Choroid plexus epithelial cell (primary cell): ENCODE measurements around the gene KCNQ1.

Experiments
- DNase-seq: peaks from one replicate; pipeline ENCODE4 v3.0.0-alpha.2; 2010; ENCODE audit warnings: low read depth
- H3K4me3 ChIP-seq: 2 replicates; pipeline ENCODE4 v1.5.1; 2011; ENCODE audit warnings: low read depth, mild to moderate bottlenecking, control low read depth, low read length, moderate library complexity
- TF ChIP-seq, protein P1 (sequence below): conservative IDR thresholded peaks from 2 replicates; pipeline ENCODE4 v1.5.1; 2011; ENCODE audit warnings: low read depth, mild to moderate bottlenecking, control low read depth, inconsistent platforms, low read length, moderate library complexity

Gene KCNQ1

DNA sequence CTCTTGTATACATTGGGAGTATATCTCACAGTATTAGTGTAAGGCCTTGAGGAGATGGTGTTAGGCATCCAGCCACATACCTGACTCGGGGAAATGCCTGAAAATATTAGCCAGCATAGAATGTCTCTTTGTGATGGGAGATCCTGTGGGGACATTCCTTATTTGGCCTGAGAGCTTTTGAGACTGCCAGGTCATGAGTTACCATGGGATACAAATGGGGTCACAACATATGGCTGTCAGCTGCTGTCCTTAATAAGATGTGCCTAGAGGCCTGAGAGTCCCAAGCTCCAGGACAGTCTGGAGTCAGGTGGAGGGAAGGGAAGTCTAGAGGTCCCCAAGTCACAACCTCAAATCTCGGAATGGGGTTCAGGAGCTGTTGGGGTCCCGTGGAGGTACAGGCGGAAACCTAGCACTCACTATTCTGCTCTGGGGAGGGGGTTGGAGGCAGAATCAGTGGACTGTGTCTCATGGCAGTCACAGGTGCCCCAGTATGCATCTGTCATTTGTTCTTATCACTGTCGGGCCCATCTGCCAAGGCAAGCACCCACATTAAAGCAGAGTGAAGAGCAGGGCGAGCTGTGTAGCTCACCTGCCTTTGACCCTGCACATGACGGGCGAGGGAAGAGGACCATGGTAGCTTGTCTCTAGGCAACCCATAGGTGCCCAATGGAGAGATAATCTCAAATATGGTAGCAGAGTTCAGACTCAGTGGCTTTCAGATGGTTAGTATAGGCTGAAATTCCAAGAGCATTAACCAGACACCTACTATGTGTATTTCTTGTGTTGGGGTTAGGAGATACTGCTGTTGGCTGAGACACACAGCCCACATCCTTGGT, 225.0 kb downstream of the KCNQ1 start:
- DNase-seq: no peak
- TF ChIP-seq, protein P1, sequence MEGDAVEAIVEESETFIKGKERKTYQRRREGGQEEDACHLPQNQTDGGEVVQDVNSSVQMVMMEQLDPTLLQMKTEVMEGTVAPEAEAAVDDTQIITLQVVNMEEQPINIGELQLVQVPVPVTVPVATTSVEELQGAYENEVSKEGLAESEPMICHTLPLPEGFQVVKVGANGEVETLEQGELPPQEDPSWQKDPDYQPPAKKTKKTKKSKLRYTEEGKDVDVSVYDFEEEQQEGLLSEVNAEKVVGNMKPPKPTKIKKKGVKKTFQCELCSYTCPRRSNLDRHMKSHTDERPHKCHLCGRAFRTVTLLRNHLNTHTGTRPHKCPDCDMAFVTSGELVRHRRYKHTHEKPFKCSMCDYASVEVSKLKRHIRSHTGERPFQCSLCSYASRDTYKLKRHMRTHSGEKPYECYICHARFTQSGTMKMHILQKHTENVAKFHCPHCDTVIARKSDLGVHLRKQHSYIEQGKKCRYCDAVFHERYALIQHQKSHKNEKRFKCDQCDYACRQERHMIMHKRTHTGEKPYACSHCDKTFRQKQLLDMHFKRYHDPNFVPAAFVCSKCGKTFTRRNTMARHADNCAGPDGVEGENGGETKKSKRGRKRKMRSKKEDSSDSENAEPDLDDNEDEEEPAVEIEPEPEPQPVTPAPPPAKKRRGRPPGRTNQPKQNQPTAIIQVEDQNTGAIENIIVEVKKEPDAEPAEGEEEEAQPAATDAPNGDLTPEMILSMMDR: no peak
- H3K4me3 ChIP-seq: no peak overlapping the region

DNA sequence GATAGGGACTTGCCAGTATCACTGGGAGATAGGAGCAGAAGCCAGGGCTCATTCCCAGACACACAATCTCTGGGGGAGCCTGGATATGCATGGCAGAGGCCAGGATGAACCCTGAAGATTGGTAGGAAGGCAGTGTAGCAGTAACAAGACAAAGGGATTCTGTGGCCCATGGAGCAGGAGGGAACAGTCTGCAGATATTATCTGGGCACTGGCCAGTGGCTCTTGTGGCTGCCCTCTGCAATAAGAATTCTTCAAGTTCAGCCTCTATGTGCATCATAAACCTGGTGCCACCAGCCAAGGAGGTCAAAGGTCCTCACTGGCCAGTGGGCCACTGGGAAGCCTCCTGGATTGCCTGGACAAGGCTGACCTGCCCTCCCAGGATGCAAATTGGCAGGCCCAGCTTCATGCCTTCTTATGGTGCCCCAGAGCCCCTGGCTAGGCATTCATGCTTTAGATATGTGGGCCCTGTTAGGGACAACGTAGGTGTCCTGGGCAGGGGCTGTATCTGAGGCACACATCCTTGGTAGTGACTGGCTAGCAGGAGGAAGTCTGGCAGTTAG, 225.8 kb downstream of the KCNQ1 start:
- H3K4me3 ChIP-seq: no peak overlapping the region
- no peak for DNase-seq
- TF ChIP-seq, protein P1: no peak

DNA sequence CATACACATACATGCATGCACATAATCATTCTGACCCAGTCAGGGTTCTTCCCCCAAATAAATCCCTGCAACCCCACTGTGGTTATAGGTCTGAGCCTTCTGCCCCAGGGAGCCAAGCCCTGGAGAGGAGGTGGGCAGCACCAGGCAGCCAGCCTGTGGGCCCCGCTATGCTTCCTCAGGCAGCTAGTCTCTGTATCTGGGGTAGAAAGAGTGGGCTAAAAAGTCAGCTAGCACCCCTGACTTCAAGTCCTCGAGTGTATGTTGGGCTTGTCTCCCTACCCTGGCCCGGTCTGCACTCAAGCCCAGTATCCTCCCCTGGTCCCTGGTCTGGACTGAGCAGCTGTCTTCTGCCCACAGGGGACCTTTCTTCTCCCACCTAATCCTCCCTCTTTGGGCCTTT, 226.9 kb downstream of the KCNQ1 start:
- no peak overlapping the region for H3K4me3 ChIP-seq
- no peak for DNase-seq
- TF ChIP-seq, protein P1: no peak

DNA sequence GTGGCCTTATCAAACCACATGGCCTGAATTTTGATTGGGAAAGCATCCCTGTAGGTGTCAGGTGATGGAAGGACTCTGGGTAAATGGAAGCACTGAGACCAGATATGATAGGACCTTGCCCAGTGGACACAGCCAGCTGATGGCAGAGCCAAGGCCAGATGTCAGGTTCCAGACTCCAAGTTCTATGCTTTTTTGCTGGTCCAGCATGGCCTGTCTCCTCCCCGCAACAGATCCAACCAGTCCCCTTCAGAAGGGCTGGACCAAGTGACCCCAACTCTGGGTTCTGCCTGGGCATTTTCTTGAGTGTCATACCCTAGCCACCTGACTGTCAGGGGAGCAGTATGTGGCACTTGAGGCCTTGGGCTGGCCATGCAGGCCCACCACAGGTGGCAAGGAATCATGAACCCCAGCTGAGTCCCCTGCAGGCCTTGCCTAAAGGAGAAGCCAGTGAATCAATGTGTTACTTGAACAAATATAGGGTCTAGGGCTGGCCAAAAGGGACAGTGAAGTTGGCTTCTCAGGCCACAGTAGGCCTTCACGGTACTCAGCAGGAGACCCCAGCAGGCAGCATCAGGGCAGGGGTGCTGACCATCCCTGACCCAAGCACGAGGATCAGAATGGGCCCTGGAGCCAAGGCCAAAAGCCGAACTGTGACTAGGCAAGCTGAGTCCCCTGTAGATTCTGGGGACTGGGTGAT, 227.9 kb downstream of the KCNQ1 start:
- TF ChIP-seq, protein P1: no peak
- H3K4me3 ChIP-seq: no peak overlapping the region
- DNase-seq: no peak

DNA sequence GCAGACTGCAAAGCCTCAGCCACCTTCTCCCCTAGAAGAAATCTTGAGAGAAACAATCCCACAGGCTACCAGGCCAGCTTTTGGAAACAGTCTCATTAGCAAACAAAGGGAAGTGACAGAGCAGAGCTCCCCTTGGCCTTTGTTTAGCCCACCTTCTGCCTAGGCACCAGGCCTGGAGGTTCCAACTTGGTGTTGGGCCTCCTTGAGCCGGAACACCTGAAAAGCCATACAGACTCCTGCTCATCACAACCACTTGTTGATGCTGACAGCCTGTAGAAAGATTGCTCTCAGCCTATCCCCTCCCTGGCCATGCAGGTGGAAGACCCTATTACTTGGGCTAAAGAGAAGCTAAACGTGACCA, 228.4 kb downstream of the KCNQ1 start:
- no peak for DNase-seq
- no peak overlapping the region for H3K4me3 ChIP-seq
- TF ChIP-seq, protein P1: no peak

DNA sequence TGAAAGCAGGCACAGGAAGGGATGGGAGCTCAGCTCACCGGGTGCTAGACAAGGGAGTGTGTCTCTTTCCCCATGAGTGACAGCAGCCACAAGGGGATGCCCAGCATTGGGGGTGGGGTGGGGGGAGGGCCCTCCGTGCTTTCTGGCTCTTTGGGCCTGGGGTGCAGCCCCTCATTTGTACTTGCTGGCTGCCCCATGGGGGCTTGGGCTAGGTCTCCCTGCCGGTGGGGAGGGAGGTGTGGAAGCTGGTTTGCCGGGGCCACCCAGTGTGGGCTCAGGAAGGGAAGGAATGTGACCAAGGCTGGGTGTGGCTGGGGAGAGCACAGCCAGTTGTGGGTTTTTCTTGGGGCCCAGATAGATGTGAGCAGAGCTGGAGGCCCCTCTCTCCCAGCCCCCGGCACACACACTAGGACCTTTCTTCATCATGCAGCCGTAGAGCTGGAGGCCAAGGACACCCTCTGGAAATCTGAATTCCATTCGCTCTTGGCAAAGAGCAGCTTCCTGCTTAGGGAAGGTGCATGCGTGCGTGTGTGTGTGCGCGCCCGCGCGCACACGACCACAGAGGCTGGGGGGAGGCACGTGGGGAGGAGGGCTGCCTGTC, 229.2 kb downstream of the KCNQ1 start:
- no peak overlapping the region for H3K4me3 ChIP-seq
- TF ChIP-seq, protein P1: no peak
- no peak for DNase-seq
